ENCODE results near the gene CD86.

CD86 gene

DNA sequence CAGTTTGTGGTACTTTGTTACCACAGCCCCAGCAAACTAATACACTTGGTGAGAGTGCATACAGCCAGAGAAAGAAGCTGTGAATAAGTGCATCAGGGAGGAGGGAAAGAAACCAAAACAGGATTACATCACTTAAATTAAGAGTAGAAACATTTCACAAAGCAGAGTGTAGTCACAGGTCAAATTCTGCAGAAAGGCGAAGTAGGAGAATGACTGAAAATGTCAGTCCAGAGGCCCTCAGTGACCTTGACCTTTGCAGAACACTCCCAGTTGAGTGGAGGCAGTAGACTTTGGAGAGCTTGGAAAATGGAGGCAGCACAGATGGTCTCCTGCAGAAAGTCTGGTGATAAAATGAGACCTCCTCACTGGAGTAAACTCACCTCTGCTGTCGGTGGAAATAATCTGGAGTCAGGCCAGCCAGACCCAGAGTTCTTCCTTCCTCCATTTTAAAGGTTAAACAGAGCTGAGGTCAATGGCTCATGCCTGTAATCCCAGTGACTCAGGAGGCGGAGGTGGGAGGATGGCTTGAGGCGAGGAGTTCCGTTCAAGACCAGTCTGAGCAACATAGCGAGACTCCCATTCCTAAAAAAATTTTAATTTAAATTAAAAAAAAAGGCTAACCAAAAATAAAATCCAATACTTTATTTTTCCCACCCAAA, 5.0 kb downstream of the CD86 start:
- DNase-seq (ENCODE audit: low read depth) = no peak

DNA sequence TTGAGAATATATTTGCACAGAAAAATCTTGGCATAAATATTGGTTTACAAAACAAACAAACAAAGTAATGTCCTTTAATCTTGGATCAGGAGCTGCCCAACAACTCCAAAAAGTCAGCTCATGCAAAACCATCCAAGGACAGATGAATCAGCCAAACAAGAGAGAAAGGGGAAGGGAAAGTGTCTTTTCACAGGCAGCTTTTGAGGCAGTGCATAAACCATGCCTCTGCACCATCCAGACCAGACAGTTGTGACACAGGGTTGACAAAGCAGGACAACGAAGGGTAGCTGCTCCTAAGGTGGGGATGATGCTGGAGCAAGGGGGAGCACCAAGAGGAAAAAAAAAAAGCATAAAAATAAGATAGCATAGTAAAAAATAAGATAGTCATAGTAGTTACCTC, 8.7 kb downstream of the CD86 start:
- DNase-seq (ENCODE audit: low read depth) = no peak

DNA sequence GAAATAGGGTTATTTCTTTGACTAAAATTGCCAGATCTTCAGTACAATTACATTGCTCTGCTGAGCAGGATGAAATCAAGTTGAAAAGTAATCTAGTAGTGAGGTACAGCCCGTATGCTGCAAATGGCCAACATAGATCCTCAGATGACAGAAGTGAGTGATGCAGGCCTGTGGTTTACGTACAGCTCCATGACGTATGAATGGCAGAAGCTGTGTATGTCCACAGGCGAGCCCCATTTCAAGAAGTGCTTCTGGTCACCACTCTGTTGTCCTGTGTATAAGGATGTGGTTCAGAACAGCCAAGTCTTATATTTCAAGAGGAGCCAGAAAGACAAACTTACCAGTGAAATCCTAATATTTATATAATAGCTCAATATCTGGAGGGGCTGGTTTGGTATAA, 9.2 kb downstream of the CD86 start:
- DNase-seq (ENCODE audit: low read depth) = no peak

DNA sequence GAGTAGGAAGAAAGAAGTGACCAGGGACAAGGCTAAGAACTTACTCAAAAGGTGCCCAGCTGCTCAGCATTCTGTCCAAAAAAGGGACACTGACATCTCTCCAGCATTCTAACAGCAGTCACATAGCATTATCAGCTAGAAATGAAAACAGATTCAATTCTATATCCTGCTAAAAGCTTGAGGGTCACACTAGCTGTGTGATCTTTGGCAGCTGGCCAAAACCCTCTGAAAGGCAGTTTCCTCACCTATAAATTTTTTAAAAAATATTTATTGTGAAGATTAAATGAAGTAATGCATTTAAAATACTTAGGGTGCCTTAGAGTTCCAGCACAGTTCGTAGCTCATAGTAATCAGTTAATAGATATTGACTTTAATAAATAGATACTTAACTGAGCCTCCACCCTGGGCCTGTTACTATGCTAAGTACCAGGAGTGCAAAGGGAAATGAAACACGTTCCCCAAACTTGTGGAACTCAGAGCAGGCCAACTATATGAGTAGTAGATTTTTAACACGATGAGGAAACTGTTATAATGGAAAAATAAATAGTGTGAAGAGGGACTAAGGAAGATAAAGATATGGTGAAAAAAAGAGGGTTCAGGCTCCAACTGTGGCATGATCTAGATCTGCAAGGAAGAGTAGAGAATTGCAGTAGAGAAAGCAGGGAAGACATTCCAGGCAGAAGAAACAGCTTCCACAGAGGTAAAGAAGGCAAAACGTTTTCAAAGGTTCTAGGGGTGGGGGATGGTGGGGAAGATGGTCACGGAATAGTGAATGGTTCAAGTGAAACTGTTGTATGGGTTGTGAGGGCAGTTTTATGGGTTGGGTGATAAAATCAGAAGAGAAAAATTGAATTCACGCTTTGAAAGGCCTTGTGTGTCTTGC, 11.4 kb downstream of the CD86 start:
- DNase-seq (ENCODE audit: low read depth) = no peak

DNA sequence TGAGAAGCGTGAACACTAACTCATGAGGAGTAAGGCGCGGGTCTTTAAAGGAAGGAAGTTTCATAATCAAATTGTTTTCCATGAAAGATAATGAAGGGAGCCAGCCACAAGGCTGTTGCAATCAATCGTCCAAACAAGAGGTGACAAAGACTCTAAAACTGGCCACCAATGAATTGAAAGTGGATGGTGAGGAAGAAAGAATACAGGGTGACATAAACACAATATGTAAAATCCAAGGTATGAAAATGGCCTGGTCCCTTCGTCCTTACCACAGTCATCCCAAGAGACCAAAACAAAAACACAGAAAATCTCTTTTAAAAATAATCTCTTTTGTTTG, 12.0 kb downstream of the CD86 start:
- DNase-seq (ENCODE audit: low read depth) = no peak

DNA sequence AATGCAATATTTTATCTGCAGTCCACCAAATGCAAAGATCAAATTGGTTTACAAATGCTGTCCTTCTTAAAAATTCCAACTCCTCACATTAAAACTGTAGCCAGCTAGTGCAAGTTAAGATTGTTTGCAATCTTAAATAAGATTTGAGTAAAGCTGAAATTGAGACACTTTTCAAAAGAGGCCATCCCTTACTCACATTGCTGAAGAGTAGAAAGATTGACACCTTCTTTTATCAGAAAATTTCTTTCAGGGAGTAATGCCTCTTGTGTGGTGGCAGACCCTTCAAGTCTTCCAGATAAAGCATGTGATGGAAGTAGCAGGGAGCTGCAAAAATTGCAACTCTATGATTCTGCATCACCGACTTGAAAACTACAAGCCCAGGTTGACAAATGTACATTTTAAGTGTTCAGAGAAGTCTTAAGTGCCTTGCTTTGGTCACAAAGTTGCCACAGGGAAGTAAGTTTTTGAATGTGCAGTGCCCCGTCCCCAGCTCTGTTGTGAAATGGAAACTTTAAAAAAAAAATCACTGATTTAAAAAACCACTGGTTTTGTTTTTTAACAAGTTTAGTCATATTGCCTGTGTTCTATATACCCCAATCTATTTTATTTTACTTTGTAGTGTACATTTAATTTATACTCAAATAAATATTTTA, 12.6 kb downstream of the CD86 start:
- DNase-seq (ENCODE audit: low read depth) = no peak

DNA sequence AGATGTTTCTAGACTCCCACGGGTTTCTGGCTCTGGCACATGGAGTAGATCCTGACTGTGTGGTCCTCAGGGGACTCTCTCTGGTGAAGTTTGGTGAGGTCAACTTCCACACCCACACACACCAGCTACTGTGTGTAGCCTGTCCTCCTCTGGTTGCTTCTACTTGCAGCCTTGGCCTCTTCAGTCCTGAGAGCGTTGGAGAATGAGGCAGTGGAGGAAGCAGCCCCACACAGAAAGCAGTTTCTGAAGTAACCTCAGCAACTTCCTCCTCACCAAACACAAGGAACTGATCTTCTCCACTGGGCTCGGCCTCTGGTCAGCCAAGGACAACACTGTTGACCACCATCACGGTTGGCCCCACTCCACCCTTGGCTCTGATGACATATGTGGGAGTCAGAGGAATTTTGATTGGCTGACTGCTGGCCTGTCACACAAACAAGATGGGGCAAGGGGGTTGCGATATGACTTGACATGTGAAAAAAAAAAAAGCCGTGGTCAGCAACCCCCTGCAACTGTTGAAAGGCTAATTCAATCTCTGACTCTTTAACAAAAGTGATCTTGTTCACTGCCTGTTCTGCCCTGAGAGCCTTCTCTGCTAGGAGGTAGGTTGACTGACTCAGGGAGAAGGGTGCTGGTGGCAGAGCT, 19.6 kb downstream of the CD86 start:
- DNase-seq (ENCODE audit: low read depth) = no peak

DNA sequence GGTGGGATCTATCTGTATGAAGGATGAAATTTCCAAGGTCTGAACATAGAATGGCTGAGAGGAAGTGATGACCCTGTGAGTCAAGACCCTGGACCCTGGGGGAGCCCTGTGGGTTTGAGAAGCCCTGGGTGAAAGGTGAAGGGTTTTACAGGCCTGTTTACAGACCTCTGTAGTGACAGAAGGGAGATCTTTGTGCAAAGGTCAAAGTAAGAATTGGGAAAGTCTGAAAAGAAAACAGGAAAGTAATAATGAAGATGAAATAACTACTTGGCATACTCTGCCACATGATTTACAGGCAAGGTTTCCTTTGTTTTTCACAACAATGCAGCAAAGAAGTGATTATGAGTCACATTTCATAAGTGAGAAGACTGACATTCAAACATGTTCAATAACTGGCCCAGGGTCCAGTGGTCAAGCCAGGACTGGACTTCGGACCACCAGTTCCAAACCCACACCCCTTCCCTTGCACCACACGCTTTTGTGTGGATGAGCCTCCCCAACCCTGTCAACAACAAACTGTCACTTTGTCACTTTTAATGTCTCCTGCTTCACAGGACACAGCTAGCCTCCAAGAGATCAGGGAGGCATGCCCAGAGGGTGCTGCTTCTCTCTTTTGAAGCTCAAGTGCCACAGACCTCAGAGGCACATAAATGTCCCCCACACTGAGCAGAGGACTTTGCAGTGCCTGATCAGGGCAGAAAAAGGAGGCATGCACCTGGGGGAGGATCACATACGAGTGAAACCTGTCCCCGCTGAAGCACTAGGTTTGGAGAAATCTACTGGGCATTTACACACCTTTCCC, 21.5 kb downstream of the CD86 start:
- no peak for DNase-seq (ENCODE audit: low read depth)

DNA sequence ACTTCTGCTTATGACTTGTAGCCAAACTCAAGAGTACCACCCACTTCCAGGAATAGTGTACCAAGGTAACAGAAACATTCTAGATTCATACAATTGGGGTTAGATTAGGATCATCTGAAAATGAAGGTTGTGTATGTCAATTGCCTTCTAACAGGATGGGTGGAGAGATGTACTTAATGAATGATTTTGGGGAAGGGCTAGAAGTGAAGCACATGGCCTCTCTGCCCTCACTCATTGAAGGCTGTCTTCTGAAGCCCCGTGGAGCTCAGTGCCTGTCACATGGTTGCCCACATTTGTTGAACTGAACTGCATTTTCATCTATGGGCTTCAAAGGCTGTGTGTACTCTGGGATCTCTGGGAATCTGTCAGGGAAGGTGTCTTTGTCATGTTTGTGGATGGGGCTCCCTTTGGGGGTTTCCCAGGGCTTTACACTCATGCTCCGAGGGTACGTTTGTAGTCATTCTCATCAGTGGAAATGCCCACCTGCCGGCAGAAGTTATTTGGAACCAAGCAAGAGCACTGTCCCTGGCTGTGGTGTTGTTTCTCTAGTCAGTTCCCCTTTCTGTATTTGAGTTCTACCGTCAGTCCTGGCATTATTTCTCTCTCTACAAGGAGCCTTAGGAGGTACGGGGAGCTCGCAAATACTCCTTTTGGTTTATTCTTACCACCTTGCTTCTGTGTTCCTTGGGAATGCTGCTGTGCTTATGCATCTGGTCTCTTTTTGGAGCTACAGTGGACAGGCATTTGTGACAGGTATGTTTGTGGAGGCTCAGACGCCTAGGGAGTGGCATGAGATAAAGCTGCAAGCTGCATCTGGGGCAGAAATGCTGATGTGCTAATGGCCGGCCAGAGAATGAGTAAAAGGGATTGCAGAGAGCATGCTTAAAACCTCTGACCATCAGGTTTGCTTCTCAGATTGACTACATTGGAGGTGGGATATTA, 22.4 kb downstream of the CD86 start:
- DNase-seq (ENCODE audit: low read depth) = no peak

DNA sequence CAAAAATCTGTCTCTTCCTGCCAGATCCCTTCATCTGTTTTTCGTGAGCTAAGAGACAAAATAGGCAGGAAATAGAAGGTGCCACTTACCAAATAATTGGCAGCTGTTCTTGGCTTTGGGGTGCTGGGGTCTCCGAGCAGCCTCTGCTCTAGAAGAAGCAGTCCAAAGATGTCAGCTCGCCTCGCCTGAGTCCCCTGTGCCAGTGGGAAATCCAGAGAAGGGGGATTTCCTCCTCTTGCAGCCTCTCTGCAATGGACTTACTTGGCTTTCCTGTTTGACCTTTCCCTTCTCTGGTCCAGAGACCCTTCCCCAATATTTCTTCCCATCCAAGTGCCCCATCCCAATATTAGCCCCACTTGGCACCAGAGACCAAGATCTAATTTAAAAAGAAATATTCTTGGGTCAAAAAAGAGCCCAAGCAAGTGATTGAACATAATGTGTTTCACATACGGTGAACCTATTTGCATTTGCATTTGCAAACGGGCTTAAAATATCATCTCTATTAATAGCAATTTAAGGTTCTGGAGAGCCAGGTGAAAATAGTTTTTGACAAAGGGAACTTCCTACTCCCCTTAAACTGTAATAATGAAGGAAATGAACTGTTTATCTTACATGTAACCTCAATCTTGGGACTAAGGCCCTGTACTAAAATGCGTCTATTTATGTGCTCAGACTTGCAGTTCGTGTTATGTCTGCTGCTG, 23.2 kb downstream of the CD86 start:
- no peak for DNase-seq (ENCODE audit: low read depth)

DNA sequence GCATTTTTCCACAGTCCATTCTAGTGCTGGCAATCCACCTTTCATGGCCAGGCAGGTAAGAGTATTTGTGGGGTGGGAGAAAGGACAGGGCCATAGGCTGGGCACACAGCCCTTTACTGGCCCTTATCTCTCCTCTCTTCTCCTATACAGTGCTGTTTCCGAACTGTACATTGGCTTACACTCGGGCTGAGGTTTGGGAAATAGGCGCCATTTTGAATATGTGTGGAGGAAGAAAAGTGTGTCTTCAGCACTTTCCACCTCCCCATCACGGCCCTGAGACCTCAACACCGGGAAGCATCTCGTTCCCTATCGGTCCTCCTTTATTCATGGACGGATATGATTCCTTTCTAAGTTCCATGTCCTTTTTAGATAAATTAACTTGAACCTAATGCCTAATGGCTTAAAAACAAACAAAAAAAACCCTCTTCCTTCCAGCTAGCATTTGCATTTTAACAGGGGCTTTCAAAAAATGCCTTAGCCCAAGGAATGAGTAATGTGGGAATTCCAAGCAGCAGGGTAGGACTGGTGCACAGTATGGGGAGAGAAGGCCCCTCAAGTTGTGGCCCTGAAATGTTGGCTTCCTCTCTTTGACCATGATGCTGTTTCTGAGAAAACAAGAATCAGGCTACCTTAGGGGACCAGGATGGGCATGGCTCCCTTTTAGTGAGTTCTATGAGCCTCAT, 24.5 kb downstream of the CD86 start:
- no peak for DNase-seq (ENCODE audit: low read depth)

DNA sequence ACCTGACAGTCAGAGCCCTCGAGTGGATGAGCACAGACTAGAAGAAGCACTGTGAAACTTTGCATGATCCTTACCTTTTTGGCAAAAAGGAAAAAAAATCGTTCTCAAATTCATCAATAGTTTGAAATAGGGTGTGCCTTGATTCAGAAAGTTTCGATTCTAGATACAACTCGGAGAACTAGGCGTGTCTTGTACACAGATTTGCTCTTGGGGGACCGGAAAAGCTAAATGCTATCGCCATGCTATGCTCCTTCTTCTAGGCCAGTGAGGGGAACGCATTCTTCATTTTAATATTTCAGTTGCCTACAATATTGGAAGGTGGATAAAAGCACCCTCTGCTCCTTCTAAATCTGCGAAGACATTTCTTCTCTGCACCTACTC, 25.0 kb downstream of the CD86 start:
- no peak for DNase-seq (ENCODE audit: low read depth)

DNA sequence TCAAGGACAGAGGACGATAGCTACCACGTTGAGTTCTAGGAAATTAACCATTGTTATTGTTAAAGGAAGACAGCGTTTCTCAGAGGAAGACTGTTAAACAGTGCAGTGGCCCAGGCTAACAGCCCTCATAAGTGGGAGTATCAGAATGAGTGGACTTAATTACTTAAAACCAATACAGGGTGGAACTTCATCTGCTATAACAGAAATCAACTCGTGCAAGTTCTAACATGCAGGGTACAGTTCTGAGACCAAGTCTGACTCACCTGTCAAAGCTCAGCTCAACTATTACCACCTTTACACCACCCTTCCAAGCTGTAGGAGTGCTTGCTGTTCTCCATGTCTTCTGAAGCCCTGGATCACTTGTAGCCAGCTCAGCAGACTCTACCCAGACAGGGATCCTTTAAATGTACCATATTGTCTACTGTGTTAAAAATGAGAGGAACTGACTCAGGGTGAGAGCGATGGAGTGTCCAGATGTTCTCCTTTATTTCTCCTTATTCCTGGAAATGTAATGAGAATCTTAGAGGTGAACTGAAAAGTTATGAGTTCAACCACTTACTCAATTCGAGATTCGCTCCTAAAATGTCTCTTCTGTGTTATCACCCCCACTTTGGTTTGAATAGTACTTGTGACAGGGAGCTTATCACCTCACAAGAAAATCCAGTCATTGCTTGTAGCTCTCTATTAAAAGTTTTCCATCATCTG, 26.5 kb downstream of the CD86 start:
- DNase-seq (ENCODE audit: low read depth) = no peak

DNA sequence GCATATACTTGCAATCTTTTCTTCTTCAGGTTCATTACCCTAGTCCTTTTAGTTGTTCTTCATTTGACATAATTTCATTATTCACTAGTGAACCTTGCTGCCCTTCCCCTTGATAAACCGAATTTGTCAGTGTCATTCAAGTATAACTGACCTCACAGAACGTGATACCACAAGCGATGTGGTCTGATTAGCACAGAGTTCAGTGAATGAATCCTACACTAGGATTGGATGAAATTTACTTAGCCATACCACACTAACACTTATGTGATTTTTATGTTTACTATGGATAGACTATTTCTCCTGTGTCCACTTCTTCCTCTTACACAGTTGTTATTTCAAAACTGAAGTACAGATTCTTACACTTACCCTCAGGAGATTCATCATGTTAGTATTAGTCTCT, 27.2 kb downstream of the CD86 start:
- DNase-seq (ENCODE audit: low read depth) = no peak

DNA sequence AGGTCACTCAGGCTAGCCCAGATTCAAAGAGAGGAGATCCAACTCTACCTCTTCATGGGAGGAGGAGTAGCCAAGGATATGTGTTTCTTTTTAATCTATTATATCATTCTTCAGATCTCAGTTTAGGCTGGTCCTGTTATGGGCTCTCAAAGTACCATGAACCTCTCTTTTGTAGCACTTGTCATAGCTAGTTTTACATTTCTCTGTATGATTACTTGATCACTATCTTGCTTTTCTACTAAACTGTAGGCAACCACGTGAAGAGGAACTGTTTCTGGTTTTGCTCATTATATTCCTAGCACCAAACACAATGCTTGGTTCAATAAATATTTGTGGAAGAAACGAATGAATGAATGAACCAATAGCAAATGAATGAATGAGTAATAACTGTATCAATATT, 29.6 kb downstream of the CD86 start:
- no peak for DNase-seq (ENCODE audit: low read depth)

DNA sequence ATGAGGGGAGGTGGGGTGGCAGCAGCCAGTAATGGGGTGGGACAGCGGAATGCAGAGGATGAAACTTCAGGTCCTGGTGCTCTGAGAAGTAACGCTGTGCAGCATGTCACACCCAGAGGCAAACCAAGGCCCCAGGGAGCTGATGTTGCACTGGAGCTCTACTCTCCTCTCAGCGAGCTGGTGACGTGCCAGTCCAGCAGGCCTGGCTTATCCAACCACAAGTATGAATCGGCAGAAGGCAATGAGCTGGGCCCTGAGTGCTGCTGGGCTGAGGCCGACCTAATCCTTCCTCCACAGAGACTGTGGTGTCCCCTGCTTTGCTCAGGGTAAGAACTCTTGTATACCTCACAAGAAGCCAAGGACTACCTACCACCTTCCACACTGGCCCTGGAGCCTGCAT, 30.5 kb downstream of the CD86 start:
- no peak for DNase-seq (ENCODE audit: low read depth)

DNA sequence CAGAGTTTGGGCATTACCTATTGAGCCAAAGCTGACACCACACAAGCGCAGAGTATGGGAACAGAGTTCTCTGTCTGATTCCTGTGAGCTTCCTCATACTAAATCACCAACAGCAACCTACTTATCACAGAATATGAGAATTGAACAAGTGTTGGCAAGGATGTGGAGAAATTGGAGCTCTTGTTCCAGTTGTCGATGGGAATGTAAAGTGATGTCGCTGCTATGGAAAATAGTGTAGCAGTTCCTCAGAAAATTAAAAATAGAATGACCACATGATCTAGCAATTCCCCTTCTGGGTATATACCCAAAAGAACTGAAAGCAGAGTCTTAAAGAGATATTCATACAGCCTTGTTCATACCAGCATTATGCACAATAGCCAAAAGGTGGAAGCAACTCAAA, 33.4 kb downstream of the CD86 start:
- no peak for DNase-seq (ENCODE audit: low read depth)

DNA sequence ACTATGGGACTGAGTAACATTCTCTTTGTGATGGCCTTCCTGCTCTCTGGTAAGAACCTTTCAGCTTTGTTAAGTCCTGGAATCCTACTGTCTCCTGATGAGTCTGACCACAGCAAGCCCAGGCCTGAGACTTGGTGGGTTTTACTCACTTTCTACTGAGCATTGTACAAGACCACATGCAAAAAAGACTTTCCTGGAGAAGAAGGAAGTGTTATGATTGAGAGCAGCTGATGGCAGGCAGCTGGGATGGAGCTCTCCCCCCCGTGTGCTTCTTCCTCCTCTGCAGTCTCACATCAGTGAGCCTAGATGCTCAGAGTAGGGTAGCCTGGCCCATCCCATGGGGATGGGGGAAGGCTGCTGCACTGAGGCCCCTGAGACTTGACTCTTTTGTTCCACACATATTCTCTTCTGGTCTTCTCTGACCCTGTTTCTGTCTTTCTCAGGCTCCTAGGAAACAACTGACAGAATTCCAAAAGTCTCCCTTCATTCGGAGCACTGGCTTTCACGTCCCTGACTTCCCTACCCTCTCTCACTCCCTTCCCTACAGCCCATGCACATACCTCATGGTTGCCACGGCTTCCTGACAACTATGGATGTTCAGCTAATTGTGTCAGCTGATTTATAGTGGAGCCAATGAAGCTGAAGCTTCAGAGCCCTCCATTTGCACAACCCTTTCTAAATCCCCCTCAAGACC, 36.6 kb downstream of the CD86 start:
- no peak for DNase-seq (ENCODE audit: low read depth)

Measured in stimulated activated CD8-positive, alpha-beta memory T cell treated with anti-CD3 and anti-CD28 coated beads, Interleukin-15, amount 100 ng/mL, for 1 hour (primary cell).